C4-2B (cell line): ENCODE measurements around the gene ZNF883.

ENCODE experiments used
- H3K27ac ChIP-seq: fragments of 450-650 bp; 2 replicates; pipeline ENCODE4 v1.5.1; 2017
- ZFX ChIP-seq: fragments of 450-650 bp; IDR thresholded peaks from 2 replicates; pipeline ENCODE4 v1.6.1; 2017
- TF ChIP-seq, protein P1 (sequence below): fragments of 450-650 bp; conservative IDR thresholded peaks from 2 replicates; pipeline ENCODE4 v1.5.1; 2017; ENCODE audit warnings: mild to moderate bottlenecking

ZNF883 gene

DNA sequence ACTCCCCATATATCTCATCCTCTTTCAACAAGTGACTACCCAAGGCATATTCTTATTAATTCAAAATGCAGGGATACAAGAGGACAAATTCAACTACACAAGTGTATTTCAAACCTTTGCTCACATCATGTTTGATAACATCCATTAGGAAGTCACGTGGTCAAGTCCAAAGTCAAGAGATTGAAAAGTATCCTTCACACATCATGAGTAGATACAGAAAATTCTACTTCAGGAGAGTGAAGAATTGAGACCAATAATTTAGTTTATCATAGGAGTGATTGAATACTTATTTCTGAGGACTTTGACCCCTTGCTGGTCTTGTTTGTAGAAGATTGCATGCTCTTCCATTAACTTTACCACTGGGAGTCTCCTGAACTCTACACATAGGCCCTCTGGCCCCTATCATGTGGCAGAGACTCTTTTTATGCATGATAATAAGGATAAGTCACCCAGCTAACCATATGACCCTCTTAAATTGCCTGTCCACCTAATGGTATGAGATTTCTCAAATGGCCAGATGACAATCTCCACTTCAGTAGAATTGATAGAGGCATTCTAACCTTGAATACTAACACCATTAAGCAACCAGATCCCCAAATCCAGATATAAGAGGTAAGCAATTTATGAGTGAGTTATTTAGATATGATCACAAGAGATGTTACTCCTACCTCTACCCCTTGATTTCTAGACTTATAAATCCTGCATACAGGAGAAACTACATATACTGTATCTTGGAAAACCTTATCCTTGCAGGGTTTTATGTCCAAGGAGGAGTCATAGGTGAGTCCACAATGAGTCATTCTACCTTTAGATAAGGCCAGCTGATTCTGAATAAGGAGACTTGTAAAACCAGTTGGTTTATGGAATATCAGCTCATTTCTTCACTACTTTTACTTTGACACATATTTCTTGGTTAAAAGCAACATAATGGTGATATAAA, 94.7 kb downstream of the ZNF883 start:
- no peak overlapping the region for H3K27ac ChIP-seq
- no peak for TF ChIP-seq ZFX

DNA sequence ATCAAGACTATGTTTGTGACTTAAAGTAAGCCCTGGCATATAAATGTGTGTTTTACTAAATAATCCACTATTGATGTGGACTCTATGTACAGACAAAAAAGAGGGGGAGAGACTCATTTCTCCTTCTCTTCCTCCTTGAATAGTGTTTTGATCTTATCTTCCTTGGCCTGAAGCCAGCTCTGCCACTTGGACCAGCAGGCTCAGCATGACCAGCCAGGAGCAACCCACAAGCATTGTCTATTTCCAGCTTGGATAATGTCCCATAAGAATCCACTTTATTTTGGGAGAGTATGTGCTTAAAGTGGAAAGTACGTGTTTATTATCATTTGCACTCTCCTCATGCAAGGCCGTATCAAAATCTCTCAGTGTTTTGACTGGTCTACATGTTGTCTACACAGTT, 97.5 kb downstream of the ZNF883 start:
- TF ChIP-seq, protein P1, sequence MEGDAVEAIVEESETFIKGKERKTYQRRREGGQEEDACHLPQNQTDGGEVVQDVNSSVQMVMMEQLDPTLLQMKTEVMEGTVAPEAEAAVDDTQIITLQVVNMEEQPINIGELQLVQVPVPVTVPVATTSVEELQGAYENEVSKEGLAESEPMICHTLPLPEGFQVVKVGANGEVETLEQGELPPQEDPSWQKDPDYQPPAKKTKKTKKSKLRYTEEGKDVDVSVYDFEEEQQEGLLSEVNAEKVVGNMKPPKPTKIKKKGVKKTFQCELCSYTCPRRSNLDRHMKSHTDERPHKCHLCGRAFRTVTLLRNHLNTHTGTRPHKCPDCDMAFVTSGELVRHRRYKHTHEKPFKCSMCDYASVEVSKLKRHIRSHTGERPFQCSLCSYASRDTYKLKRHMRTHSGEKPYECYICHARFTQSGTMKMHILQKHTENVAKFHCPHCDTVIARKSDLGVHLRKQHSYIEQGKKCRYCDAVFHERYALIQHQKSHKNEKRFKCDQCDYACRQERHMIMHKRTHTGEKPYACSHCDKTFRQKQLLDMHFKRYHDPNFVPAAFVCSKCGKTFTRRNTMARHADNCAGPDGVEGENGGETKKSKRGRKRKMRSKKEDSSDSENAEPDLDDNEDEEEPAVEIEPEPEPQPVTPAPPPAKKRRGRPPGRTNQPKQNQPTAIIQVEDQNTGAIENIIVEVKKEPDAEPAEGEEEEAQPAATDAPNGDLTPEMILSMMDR: no peak
- no peak overlapping the region for H3K27ac ChIP-seq

DNA sequence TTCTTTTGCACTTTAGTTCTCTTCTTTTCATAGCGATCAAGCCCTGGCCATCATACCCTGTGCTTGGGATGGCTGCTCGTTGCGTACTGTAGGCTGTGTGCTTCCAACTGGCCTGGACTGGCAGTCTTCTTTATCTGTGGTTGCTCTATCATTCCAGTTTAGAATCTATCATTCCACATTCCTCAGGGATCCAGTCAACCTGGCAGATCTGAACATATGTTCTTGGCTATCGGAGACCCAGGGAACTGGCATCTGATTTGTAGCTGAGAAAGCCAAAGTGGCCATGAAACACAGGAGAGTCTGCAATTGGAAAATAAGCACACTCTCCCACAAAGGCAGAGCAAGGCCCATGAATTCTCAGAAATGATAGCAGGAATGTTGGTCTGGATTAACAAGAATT, 98.7 kb downstream of the ZNF883 start:
- TF ChIP-seq ZFX: no peak
- TF ChIP-seq, protein P1: no peak
- H3K27ac ChIP-seq: no peak overlapping the region

DNA sequence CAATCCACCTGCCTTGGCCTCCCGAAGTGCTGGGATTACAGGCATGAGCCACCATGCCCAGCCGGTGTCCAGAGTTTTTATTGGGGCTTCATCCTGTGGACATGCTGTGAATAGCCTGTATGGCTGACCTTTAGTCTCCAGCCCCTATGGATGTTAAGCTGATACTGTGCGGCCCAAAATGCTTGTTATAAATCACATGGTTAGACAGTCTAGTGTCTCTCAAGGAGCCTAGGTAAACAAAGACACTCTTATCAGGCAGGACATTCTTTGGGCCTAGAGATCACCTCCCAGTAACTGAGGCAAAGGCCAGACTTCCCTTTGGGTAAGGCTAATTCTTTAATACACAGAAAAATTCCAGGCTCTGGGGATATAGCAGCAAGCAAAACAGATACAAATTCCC, 99.4 kb downstream of the ZNF883 start:
- TF ChIP-seq, protein P1: no peak
- TF ChIP-seq ZFX: no peak
- no peak overlapping the region for H3K27ac ChIP-seq

DNA sequence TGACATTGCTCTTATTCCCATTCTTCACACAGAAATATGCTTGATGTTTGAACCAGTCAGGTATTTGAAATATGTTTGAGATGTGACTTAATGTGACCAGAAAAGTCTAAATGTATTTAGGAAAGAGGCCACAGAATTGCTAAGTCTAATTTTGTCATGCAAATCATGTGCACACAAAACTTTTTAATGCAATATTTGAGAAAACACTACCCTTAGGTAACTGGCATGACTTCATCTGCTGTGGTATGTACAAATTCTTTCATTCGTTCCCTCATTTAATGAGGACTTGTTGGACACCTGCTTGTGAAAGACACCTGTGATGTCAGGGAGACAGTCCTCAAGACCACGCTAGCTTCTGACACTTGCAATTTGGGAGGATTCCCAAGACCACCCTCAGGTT, 100.3 kb downstream of the ZNF883 start:
- no peak for TF ChIP-seq ZFX
- TF ChIP-seq, protein P1: no peak
- H3K27ac ChIP-seq: no peak overlapping the region
